ENCODE measurements around the gene COL25A1.

DNA sequence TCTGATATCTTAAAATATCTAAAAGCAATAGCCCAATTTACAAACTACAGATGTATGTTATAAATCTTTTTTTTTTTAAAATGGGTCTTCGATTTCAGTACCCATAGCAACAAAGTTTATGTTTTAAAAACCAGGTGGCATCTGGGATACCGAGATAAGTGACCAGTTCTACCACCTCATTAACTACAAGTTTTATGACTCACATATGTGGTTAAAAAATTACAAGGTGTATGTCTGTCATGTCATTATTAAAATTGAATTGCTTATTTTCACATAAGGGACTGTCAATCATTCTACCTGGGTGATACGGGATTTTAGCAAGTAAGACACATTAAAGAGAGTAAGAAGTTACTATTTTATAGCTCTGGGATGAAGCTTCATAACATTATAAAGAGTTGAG lies 347.6 kb downstream of the COL25A1 start:
- TF ChIP-seq, protein P1, sequence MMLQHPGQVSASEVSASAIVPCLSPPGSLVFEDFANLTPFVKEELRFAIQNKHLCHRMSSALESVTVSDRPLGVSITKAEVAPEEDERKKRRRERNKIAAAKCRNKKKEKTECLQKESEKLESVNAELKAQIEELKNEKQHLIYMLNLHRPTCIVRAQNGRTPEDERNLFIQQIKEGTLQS (IDR thresholded peaks at IDR 0.05), result no peak
- TF ChIP-seq, protein P2, sequence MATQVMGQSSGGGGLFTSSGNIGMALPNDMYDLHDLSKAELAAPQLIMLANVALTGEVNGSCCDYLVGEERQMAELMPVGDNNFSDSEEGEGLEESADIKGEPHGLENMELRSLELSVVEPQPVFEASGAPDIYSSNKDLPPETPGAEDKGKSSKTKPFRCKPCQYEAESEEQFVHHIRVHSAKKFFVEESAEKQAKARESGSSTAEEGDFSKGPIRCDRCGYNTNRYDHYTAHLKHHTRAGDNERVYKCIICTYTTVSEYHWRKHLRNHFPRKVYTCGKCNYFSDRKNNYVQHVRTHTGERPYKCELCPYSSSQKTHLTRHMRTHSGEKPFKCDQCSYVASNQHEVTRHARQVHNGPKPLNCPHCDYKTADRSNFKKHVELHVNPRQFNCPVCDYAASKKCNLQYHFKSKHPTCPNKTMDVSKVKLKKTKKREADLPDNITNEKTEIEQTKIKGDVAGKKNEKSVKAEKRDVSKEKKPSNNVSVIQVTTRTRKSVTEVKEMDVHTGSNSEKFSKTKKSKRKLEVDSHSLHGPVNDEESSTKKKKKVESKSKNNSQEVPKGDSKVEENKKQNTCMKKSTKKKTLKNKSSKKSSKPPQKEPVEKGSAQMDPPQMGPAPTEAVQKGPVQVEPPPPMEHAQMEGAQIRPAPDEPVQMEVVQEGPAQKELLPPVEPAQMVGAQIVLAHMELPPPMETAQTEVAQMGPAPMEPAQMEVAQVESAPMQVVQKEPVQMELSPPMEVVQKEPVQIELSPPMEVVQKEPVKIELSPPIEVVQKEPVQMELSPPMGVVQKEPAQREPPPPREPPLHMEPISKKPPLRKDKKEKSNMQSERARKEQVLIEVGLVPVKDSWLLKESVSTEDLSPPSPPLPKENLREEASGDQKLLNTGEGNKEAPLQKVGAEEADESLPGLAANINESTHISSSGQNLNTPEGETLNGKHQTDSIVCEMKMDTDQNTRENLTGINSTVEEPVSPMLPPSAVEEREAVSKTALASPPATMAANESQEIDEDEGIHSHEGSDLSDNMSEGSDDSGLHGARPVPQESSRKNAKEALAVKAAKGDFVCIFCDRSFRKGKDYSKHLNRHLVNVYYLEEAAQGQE (IDR thresholded peaks at IDR 0.05; ENCODE audit: low read depth), result no peak
- TF ChIP-seq, protein P3, sequence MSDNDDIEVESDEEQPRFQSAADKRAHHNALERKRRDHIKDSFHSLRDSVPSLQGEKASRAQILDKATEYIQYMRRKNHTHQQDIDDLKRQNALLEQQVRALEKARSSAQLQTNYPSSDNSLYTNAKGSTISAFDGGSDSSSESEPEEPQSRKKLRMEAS (IDR thresholded peaks at IDR 0.05), result no peak
- TF ChIP-seq, protein P4, sequence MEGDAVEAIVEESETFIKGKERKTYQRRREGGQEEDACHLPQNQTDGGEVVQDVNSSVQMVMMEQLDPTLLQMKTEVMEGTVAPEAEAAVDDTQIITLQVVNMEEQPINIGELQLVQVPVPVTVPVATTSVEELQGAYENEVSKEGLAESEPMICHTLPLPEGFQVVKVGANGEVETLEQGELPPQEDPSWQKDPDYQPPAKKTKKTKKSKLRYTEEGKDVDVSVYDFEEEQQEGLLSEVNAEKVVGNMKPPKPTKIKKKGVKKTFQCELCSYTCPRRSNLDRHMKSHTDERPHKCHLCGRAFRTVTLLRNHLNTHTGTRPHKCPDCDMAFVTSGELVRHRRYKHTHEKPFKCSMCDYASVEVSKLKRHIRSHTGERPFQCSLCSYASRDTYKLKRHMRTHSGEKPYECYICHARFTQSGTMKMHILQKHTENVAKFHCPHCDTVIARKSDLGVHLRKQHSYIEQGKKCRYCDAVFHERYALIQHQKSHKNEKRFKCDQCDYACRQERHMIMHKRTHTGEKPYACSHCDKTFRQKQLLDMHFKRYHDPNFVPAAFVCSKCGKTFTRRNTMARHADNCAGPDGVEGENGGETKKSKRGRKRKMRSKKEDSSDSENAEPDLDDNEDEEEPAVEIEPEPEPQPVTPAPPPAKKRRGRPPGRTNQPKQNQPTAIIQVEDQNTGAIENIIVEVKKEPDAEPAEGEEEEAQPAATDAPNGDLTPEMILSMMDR (IDR thresholded peaks at IDR 0.05 in 2 of 3, conservative IDR thresholded peaks at IDR 0.05 in 1 of 3; ENCODE audit: borderline replicate concordance in 1 of 3, insufficient read depth in 1 of 3, low read depth in 2 of 3, low read length in 2 of 3), result no peak
